GM12872 (cell line): ENCODE data around the gene ZNRD2.

Experiments
- TF ChIP-seq, protein P1 (sequence below): IDR thresholded peaks from 3 replicates; pipeline ENCODE4 v1.5.1; 2011; ENCODE audit warnings: low read depth, mild to moderate bottlenecking, low read length, moderate library complexity; ENCODE audit not compliant: insufficient read depth

Gene ZNRD2

DNA sequence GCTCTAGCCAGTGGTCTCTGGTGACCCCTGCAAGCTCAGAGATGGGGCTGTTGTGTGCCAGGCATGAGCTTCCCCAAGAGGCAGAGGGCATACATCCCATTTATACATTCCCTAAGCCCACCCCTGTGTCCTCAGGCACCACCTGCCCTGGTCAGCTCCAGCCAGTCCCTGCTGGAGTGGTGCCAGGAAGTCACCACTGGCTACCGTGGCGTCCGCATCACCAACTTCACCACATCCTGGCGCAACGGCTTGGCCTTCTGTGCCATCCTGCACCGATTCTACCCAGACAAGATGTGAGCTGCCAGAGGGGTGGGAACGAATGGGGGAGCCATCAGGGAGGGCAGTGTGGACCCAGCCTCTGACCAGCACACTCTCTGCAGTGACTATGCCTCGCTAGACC is 13.8 kb downstream of the ZNRD2 start:
- TF ChIP-seq, protein P1, sequence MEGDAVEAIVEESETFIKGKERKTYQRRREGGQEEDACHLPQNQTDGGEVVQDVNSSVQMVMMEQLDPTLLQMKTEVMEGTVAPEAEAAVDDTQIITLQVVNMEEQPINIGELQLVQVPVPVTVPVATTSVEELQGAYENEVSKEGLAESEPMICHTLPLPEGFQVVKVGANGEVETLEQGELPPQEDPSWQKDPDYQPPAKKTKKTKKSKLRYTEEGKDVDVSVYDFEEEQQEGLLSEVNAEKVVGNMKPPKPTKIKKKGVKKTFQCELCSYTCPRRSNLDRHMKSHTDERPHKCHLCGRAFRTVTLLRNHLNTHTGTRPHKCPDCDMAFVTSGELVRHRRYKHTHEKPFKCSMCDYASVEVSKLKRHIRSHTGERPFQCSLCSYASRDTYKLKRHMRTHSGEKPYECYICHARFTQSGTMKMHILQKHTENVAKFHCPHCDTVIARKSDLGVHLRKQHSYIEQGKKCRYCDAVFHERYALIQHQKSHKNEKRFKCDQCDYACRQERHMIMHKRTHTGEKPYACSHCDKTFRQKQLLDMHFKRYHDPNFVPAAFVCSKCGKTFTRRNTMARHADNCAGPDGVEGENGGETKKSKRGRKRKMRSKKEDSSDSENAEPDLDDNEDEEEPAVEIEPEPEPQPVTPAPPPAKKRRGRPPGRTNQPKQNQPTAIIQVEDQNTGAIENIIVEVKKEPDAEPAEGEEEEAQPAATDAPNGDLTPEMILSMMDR, result no peak

DNA sequence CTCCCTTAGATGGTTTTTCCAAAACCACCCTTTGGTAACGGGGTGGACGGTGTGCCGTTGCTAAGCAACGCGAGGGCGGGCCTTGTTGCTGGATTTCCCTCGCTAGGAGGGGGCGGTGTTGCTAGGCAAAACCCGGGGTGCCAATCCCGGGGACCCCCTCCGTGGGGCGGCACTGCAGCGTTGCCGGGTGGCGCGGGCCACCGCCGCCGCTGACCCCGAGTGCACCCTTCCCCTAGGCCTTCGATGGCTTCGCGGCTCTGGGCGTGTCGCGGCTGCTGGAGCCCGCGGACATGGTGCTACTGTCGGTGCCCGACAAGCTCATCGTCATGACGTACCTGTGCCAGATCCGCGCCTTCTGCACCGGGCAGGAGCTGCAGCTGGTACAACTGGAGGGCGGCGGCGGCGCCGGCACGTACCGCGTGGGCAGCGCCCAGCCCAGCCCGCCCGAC is 14.5 kb downstream of the ZNRD2 start:
- TF ChIP-seq, protein P1, result no peak

DNA sequence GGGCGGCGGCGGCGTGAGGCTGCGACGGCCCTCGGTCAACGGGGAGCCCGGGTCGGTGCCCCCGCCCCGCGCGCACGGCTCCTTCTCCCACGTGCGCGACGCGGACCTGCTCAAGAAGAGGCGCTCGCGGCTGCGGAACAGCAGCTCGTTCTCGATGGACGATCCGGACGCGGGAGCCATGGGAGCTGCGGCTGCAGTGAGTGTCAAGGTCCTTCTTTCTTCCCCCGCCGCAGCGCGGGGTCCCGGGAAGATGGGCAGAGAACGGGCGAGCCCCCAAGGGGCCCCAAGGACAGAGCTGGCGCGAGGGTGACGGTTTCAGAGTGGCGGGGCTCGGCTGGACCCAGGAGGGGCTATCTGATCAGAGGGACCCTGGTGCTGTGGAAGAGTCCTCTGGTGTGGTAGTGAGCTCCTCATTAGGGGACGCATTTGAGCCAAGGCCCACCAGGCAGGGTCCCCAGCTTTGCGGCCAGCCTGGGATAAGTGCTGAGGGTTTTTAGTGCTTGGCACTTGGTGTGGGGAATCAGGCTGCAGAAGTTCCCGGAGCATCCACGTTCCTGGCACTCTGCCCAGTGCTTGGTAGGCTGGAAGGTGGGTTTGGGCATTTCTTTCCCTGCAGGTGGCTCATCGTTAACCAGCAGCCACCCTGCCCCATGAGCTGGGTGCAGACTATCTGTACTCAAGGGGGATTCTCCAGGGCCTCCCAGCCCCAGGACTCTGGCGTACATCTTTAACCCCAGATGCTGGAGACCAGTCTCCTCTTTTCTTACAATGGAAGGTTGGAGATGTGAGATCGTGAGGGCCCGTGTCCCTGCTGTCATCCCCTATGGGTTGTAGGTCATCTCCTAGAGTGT is 15.3 kb downstream of the ZNRD2 start:
- TF ChIP-seq, protein P1, result no peak

DNA sequence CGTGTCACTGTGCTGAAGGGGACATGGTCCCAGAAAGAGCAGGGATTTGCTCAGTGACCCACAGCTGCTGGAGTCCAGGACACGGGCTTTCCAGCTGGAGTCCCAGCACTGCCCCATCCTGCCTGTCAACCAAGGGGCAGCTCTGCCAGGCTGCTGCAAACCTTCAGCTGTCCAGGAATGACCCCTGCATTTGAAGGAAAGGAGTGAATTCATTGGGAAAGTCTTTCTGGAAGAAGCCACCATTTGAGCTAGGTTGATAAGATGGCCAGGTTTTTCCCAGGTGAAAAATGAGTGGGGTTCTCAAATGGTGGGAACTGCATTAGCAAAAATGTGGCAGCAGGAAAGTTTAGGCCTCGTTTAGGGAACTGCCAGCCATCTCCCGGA is 16.0 kb downstream of the ZNRD2 start:
- TF ChIP-seq, protein P1, result no peak

DNA sequence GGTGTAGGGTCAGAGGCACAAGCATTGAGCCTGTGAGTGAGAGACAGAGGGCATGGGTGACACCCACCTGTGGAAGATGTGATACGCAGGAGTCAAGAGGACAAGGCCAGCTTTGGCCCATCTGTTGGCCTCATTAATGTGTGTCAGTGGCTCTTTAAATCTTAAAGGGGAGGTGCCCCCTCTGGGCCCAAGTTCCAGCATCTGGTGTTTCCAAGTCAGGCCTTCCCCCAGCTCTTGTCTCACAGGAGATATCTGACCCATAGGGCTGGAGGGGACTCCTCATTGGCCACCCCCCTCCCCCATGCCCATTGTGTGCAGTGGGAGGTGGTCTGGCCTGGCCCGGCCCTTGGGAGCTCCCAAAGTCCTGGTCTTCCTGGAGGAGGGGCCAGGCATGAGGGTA is 16.4 kb downstream of the ZNRD2 start:
- TF ChIP-seq, protein P1, result no peak

DNA sequence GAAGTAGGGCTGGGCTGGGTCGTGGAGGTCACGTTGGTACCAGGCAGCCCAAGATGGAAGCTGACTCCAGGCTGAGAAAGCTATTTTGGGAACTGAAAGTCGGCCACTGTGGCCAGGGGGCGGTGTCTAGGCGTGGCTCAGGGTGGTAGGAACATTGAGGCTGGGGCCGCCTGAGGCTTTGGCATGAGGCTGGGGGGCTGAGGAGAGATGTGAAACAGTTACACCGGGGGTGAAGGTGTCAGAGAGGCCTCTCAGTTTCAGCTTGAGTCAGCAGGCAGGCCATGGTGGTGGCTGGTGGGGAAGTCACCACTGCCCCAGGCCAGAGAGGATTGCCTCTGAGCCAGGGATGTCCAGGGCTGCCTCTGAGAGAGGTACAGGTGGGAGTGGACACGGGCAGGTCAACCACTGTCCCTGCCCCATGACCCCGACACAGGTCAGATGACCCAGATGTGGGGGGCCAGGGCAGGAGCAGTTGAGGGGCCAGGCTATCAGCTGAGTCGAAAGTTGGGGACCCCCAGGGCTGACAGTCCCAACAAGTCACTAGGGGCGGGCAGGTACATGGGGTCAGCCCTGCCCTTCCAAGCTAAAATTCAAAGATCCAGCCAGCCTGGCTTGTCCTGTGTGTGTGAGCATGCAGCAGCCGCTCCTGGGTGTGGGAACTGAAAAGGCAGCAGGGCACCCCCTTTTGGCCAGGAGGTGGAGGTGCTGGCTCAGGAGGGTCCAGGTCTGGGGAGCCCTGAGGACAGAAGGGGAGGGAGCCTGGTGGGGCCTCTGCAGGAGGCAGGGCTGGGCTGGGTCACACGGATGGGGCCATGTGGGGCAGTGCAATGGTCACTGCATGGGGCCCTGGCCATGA is 18.1 kb downstream of the ZNRD2 start:
- TF ChIP-seq, protein P1, result peak; percentile 93
